HFFc6 (cell line): ENCODE measurements around the gene TPGS2. TPM values are rescaled to one million over a fixed set of nuclear protein-coding genes. Genes with fewer than 3 reads are reported as not detected.

Source experiments
- DNase-seq: peaks from one replicate; pipeline ENCODE4 v3.0.0-alpha.2; 2018
- H3K27ac Mint-ChIP-seq: 2 replicates; pipeline ENCODE4 v1.8.0; 2020; ENCODE audit warnings: mild to moderate bottlenecking, mixed read lengths
- H3K27me3 Mint-ChIP-seq: 2 replicates; pipeline ENCODE4 v1.8.0; 2021; ENCODE audit warnings: mild to moderate bottlenecking, moderate library complexity, mixed read lengths; ENCODE audit not compliant: insufficient read depth
- H3K36me3 Mint-ChIP-seq: 2 replicates; pipeline ENCODE4 v1.8.0; 2021; ENCODE audit warnings: low read depth, mixed read lengths
- H3K4me1 Mint-ChIP-seq: 2 replicates; pipeline ENCODE4 v1.8.0; 2020; ENCODE audit warnings: low read depth, mixed read lengths
- H3K4me3 Mint-ChIP-seq: 2 replicates; pipeline ENCODE4 v1.8.0; 2020; ENCODE audit warnings: mild to moderate bottlenecking, moderate library complexity, mixed read lengths
- H3K9me3 Mint-ChIP-seq: 2 replicates; pipeline ENCODE4 v1.8.0; 2020; ENCODE audit warnings: mild to moderate bottlenecking, mixed read lengths
- CTCF ChIP-seq: fragments of 200-600 bp; sonication (generic); IDR thresholded peaks from 2 replicates; pipeline ENCODE4 v1.5.0; 2021; ENCODE audit warnings: antibody characterized with exemption, mild to moderate bottlenecking
- total RNA-seq, 6 experiments: library from RNA; stranded (reverse); fragmentation: NEBNext Ultra II Directional; extraction: Animal tissue kit (Norgen Biotek cat#: 25700); gene quantifications; 2 replicates in 1 of 6; 3 replicates in 5 of 6; pipeline ENCODE4 v1.2.3, GENCODE V29; 2021

Gene TPGS2
- total RNA-seq, 6 experiments from 2014 or later, result 132 to 194 (median 155) TPM

GRCh38 chr18:36856815-36857214, 28.0 kb upstream of the TPGS2 start:
- peaks cover 14% of the 10 kb centered on the region for H3K36me3 Mint-ChIP-seq
- H3K27me3 Mint-ChIP-seq, result no peaks in the 10 kb centered on the region
- H3K4me1 Mint-ChIP-seq, result peaks cover 26% of the 10 kb centered on the region
- H3K9me3 Mint-ChIP-seq, result peaks cover 15% of the 10 kb centered on the region
- no peak overlapping the region for H3K4me3 Mint-ChIP-seq
- no peak for DNase-seq
- H3K27ac Mint-ChIP-seq, result no peak overlapping the region
- no peak for TF ChIP-seq CTCF

GRCh38 chr18:36851202-36851590, 22.4 kb upstream of the TPGS2 start:
- Mint-ChIP-seq H3K9me3 (peaks cover 17% of the 10 kb centered on the region), H3K27me3 (no peaks in the 10 kb centered on the region), H3K4me1 (peaks cover 44% of the 10 kb centered on the region), H3K4me3 (peak overlapping the region; percentile 59), H3K27ac (peak overlapping the region; percentile 80), H3K36me3 (peaks cover 16% of the 10 kb centered on the region)
- no peak for TF ChIP-seq CTCF
- no peak for DNase-seq

GRCh38 chr18:36850527-36851201, 21.9 kb upstream of the TPGS2 start:
- no peak for TF ChIP-seq CTCF
- H3K36me3 Mint-ChIP-seq, result peaks cover 16% of the 10 kb centered on the region
- DNase-seq, result peak; percentile 94
- H3K27ac Mint-ChIP-seq, result peak overlapping the region; percentile 80
- peak overlapping the region; percentile 59 for H3K4me3 Mint-ChIP-seq
- peaks cover 39% of the 10 kb centered on the region for H3K4me1 Mint-ChIP-seq
- H3K9me3 Mint-ChIP-seq, result peaks cover 17% of the 10 kb centered on the region
- H3K27me3 Mint-ChIP-seq, result no peaks in the 10 kb centered on the region

- Mint-ChIP-seq H3K27me3 (no peaks in the 10 kb centered on the region), H3K9me3 (peaks cover 17% of the 10 kb centered on the region), H3K4me1 (peaks cover 36% of the 10 kb centered on the region), H3K36me3 (peaks cover 16% of the 10 kb centered on the region), H3K4me3 (no peak overlapping the region; the same call in 1 of the 2 replicates), H3K27ac (peak overlapping the region; percentile 20)
- DNase-seq, result peak; percentile 65
- TF ChIP-seq CTCF, result no peak
Measured at GRCh38 chr18:36849288-36850006, 20.6 kb upstream of the TPGS2 start.

GRCh38 chr18:36848609-36849008, 19.8 kb upstream of the TPGS2 start:
- no peak for TF ChIP-seq CTCF
- Mint-ChIP-seq H3K36me3 (peaks cover 16% of the 10 kb centered on the region), H3K4me3 (no peak overlapping the region), H3K4me1 (peaks cover 36% of the 10 kb centered on the region), H3K27me3 (no peaks in the 10 kb centered on the region), H3K27ac (no peak overlapping the region), H3K9me3 (peaks cover 17% of the 10 kb centered on the region)
- no peak for DNase-seq
